Liver (tissue), 9 donors: ENCODE results near the gene CYB561D2. TPM values are rescaled to one million over a fixed set of nuclear protein-coding genes. Genes with fewer than 3 reads are reported as not detected.

Experiments used
- DNase-seq: peaks from one replicate; pipeline ENCODE4 v3.0.0-alpha.2; 2017; ENCODE audit warnings: low spot score
- H3K27ac ChIP-seq, 2 donors: one replicate each; pipeline ENCODE4 v1.7.0; 2013; ENCODE audit warnings: inconsistent platforms in 2 of 2, low read length in 2 of 2, control low read depth in 1 of 2, low read depth in 1 of 2, mild to moderate bottlenecking in 1 of 2
- H3K27me3 ChIP-seq, 4 donors: one replicate each; pipeline versions ENCODE4 v1.6.1 to v1.7.0; 2013; ENCODE audit warnings: low read length in 3 of 4, inconsistent platforms in 1 of 4, mild to moderate bottlenecking in 1 of 4, moderate library complexity in 1 of 4; ENCODE audit not compliant: control insufficient read depth in 4 of 4, insufficient read depth in 4 of 4
- H3K36me3 ChIP-seq, 4 donors: one replicate each; pipeline versions ENCODE4 v1.6.1 to v1.7.0; 2013; ENCODE audit warnings: low read length in 3 of 4, mild to moderate bottlenecking in 3 of 4, low read depth in 1 of 4, moderate library complexity in 1 of 4; ENCODE audit not compliant: control insufficient read depth in 4 of 4, insufficient read depth in 3 of 4
- H3K4me1 ChIP-seq, 4 donors: one replicate each; pipeline versions ENCODE4 v1.6.1 to v1.7.0; 2013; ENCODE audit warnings: low read length in 3 of 4, mild to moderate bottlenecking in 3 of 4, moderate library complexity in 1 of 4; ENCODE audit not compliant: control insufficient read depth in 4 of 4, insufficient read depth in 4 of 4
- H3K4me3 ChIP-seq, 3 donors: one replicate each; pipeline versions ENCODE4 v1.6.1 to v1.7.0; 2013; ENCODE audit warnings: low read length in 3 of 3, control low read depth in 1 of 3, low read depth in 1 of 3, mild to moderate bottlenecking in 1 of 3
- H3K9ac ChIP-seq, 2 donors: one replicate each; pipeline ENCODE4 v1.7.0; 2013; ENCODE audit warnings: low read length in 2 of 2, mild to moderate bottlenecking in 2 of 2, moderate library complexity in 2 of 2, control low read depth in 1 of 2, low read depth in 1 of 2
- H3K9me3 ChIP-seq, 4 donors: one replicate each; pipeline versions ENCODE4 v1.6.1 to v1.7.0; 2013; ENCODE audit warnings: low read length in 3 of 4; ENCODE audit not compliant: control insufficient read depth in 4 of 4
- ATF3 ChIP-seq: IDR thresholded peaks from 2 replicates; pipeline ENCODE4 v1.6.1; 2016; ENCODE audit warnings: antibody characterized with exemption
- EGR1 ChIP-seq, 2 donors: IDR thresholded peaks; 2 replicates each; pipeline ENCODE4 v1.6.1; 2016 to 2018; ENCODE audit warnings: antibody characterized with exemption in 2 of 2, low read depth in 2 of 2
- FOXA1 ChIP-seq: IDR thresholded peaks from 2 replicates; pipeline ENCODE4 v1.6.1; 2016; ENCODE audit warnings: antibody characterized with exemption
- FOXA2 ChIP-seq: IDR thresholded peaks from 2 replicates; pipeline ENCODE4 v1.6.1; 2016; ENCODE audit warnings: antibody characterized with exemption
- GABPA ChIP-seq, 2 donors: IDR thresholded peaks in 1 of 2; conservative IDR thresholded peaks in 1 of 2; 2 replicates each; pipeline ENCODE4 v1.6.1; 2016; ENCODE audit warnings: antibody characterized with exemption in 2 of 2, mild to moderate bottlenecking in 1 of 2, moderate library complexity in 1 of 2
- JUND ChIP-seq, 2 donors: IDR thresholded peaks; 2 replicates each; pipeline ENCODE4 v1.6.1; 2016; ENCODE audit warnings: antibody characterized with exemption in 2 of 2
- MAX ChIP-seq: IDR thresholded peaks from 2 replicates; pipeline ENCODE4 v1.6.1; 2016; ENCODE audit warnings: antibody characterized with exemption
- NR2F2 ChIP-seq: IDR thresholded peaks from 2 replicates; pipeline ENCODE4 v1.6.1; 2016; ENCODE audit warnings: antibody characterized with exemption
- RAD21 ChIP-seq, 2 donors: IDR thresholded peaks; 2 replicates each; pipeline ENCODE4 v1.6.1; 2016; ENCODE audit warnings: antibody characterized with exemption in 2 of 2, mild to moderate bottlenecking in 2 of 2
- REST ChIP-seq: IDR thresholded peaks from 2 replicates; pipeline ENCODE4 v1.6.1; 2016; ENCODE audit warnings: antibody characterized with exemption, mild to moderate bottlenecking
- RXRA ChIP-seq, 2 donors: IDR thresholded peaks; 2 replicates each; pipeline ENCODE4 v1.6.1; 2017 to 2018; ENCODE audit warnings: antibody characterized with exemption in 2 of 2, mild to moderate bottlenecking in 1 of 2
- TAF1 ChIP-seq: conservative IDR thresholded peaks from 2 replicates; pipeline ENCODE4 v1.6.1; 2016; ENCODE audit warnings: antibody characterized with exemption, mild to moderate bottlenecking
- YY1 ChIP-seq: IDR thresholded peaks from 2 replicates; pipeline ENCODE4 v1.6.1; 2016; ENCODE audit warnings: antibody characterized with exemption, mild to moderate bottlenecking
- WGBS: extraction: QIAGEN DNeasy Blood & Tissue Kit; methylation state at CpG from one replicate; pipeline ENCODE4 v1.1.7; 2013; 5-methylcytosine and 5-hydroxymethylcytosine counted together
- polyA plus RNA-seq, 2 donors: library from polyadenylated mRNA; stranded (reverse) in 1 of 2; unstranded in 1 of 2; fragments of 200-250 nt in 1 of 2; fragments of >200 nt in 1 of 2; fragmentation: Nextera tagmentation in 1 of 2; extraction: Ambion mirVana in 1 of 2; gene quantifications; one replicate each; pipeline versions ENCODE4 v1.2.1 to v1.2.3, GENCODE V29; 2013 to 2015
- total RNA-seq, 2 donors: library from RNA; depleted of rRNA; stranded (reverse); fragments of >200 nt; gene quantifications; one replicate each; pipeline ENCODE4 v1.2.3, GENCODE V29; 2014
- donor health status: healthy.
- donor health status: healthy.
- donor health status: healthy.
- donor health status: healthy.
- donor health status: healthy.

The CYB561D2 gene
- total and polyA plus RNA-seq, 4 donors, result 12.3 to 28.2 (median 22.1) TPM

- DNase-seq, result no peak
These were observed 24.7 kb downstream of the CYB561D2 start for GRCh38 chr3:50375258-50375931.

DNA sequence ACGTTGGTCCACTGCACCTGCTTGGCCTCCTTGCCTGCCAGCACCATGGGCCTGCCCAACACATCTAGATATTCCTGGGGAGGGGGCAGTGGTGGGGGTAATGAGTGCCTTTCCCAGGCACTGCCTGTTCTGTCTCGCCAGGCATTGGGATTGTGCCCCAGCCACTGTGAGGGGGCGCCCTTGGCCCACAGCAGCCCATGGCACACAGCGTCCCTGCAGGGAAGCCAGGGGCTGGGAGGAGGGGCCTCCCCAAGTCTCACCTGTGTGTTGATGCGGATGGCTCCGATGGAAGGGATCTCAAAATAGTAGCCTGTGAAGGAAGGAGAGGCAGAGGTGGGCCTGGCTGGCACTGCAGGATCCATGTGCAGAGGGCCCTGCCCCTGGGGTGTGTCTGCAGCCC, 27.4 kb downstream of the CYB561D2 start:
- DNase-seq, result no peak

More at GRCh38 chr3:50375258-50375931, 24.7 kb downstream of the CYB561D2 start:
- Histone ChIP-seq H3K27me3 (peaks cover 0 to 2% (median 0%) of the 10 kb centered on the region in 4 donors), H3K4me3 (no peak overlapping the region), H3K9ac (no peak overlapping the region), H3K9me3 (no peaks in the 10 kb centered on the region), H3K36me3 (no peaks in the 10 kb centered on the region), H3K27ac (no peak overlapping the region), H3K4me1 (no peaks in the 10 kb centered on the region)
- TF ChIP-seq ATF3, result no peak
- no peak for TF ChIP-seq YY1
- 69% methylated on average over 7 of the region's 7 CpGs for WGBS

More for the DNA sequence above, 27.4 kb downstream of the CYB561D2 start:
- Histone ChIP-seq H3K27me3 (no peaks in the 10 kb centered on the region), H3K4me3 (no peak overlapping the region), H3K4me1 (no peaks in the 10 kb centered on the region), H3K9me3 (no peaks in the 10 kb centered on the region), H3K9ac (no peak overlapping the region), H3K27ac (no peak overlapping the region), H3K36me3 (no peaks in the 10 kb centered on the region)
- 85% methylated on average over 6 of the region's 6 CpGs for WGBS
- TF ChIP-seq JUND (IDR thresholded peaks at IDR 0.05), result no peak
- TF ChIP-seq NR2F2, result no peak
- TF ChIP-seq GABPA (IDR thresholded peaks at IDR 0.05 in 1 of 2, conservative IDR thresholded peaks at IDR 0.05 in 1 of 2), result no peak
- TF ChIP-seq ATF3, result no peak
- no peak for TF ChIP-seq RXRA (IDR thresholded peaks at IDR 0.05)
- TF ChIP-seq RAD21 (IDR thresholded peaks at IDR 0.05), result no peak
- no peak for TF ChIP-seq FOXA2
- no peak for TF ChIP-seq FOXA1
- no peak for TF ChIP-seq MAX
- no peak for TF ChIP-seq TAF1
- no peak for TF ChIP-seq EGR1 (IDR thresholded peaks at IDR 0.05; ENCODE audit: low read depth in 2 of 2)
- no peak for TF ChIP-seq REST
